HG03064 (cell line): ENCODE data around the gene HPSE2.
"Not testable (repeated sequence)": the region's sequence is repeated elsewhere in the genome, so short reads cannot be mapped to it uniquely, and the experiment has no call there.

ENCODE experiments used
- ATAC-seq: cut with Tn5 transposase; IDR thresholded peaks from one replicate; pipeline ENCODE4 v1.9.1; 2021; ENCODE audit warnings: low read depth; ENCODE audit not compliant: unreplicated experiment

HPSE2 gene

GRCh38 chr10:98525969-98526368 lies 709.7 kb downstream of the HPSE2 start:
- no peak for ATAC-seq

GRCh38 chr10:98524124-98524523 lies 711.5 kb downstream of the HPSE2 start:
- no peak for ATAC-seq

GRCh38 chr10:98519841-98520240 lies 715.8 kb downstream of the HPSE2 start:
- no peak for ATAC-seq

GRCh38 chr10:98517672-98518071 lies 718.0 kb downstream of the HPSE2 start:
- ATAC-seq, result no peak

- ATAC-seq, result no peak
These were observed 719.3 kb downstream of the HPSE2 start for GRCh38 chr10:98516352-98516751.

GRCh38 chr10:98513704-98514103 lies 721.9 kb downstream of the HPSE2 start:
- ATAC-seq, result no peak

- no peak for ATAC-seq
These were observed 723.8 kb downstream of the HPSE2 start for GRCh38 chr10:98511876-98512275.

GRCh38 chr10:98510412-98510995 lies 725.1 kb downstream of the HPSE2 start:
- no peak for ATAC-seq

GRCh38 chr10:98509745-98510144 lies 725.9 kb downstream of the HPSE2 start:
- no peak for ATAC-seq

GRCh38 chr10:98502535-98502934 lies 733.1 kb downstream of the HPSE2 start:
- ATAC-seq, result not testable (repeated sequence)

- ATAC-seq, result no peak
These were observed 742.9 kb downstream of the HPSE2 start for GRCh38 chr10:98492763-98493162.

- ATAC-seq, result no peak
These were observed 745.8 kb downstream of the HPSE2 start for GRCh38 chr10:98489561-98490481.

GRCh38 chr10:98488669-98489430 lies 746.8 kb downstream of the HPSE2 start:
- no peak for ATAC-seq

GRCh38 chr10:98487649-98488048 lies 748.0 kb downstream of the HPSE2 start:
- ATAC-seq, result no peak

- ATAC-seq, result no peak
These were observed 749.2 kb downstream of the HPSE2 start for GRCh38 chr10:98486421-98486820.

- ATAC-seq, result no peak
These were observed 749.7 kb downstream of the HPSE2 start for GRCh38 chr10:98485959-98486358.

- no peak for ATAC-seq
These were observed 752.0 kb downstream of the HPSE2 start for GRCh38 chr10:98483658-98484057.

GRCh38 chr10:98482096-98482495 lies 753.6 kb downstream of the HPSE2 start:
- no peak for ATAC-seq

GRCh38 chr10:98481404-98481945 lies 754.2 kb downstream of the HPSE2 start:
- ATAC-seq, result no peak

- ATAC-seq, result no peak
These were observed 757.0 kb downstream of the HPSE2 start for GRCh38 chr10:98478430-98479222.
